GM18505 (cell line): ENCODE measurements around the gene BROX.

Source experiments
- ATAC-seq: cut with Tn5 transposase; IDR thresholded peaks from one replicate; pipeline ENCODE4 v1.9.1; 2021; ENCODE audit not compliant: unreplicated experiment
- POLR2A ChIP-seq: IDR thresholded peaks from 4 replicates; pipeline ENCODE4 v1.6.1; 2011; ENCODE audit warnings: borderline replicate concordance; ENCODE audit not compliant: insufficient read depth, insufficient read length; ENCODE audit errors: extremely low read depth

The BROX gene

DNA sequence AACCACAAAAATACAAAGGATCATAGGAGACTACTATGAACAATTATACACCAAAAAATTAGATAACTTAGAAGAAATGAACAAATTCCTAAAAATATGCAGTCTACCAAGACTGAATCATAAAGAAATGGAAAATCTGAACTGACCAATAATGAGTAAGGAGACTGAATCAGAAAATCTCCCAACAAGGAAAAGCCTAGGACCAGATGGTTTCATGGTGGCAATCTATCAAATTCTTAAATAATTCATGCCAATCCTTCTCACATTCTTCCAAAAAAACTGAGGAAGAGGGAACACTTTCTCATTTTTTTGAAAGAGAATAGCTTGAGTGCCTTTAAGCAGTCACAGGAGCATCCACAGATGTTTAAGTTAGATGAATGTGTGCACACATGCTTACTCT lies 70.7 kb downstream of the BROX start:
- ATAC-seq: no peak
- TF ChIP-seq POLR2A: no peak

DNA sequence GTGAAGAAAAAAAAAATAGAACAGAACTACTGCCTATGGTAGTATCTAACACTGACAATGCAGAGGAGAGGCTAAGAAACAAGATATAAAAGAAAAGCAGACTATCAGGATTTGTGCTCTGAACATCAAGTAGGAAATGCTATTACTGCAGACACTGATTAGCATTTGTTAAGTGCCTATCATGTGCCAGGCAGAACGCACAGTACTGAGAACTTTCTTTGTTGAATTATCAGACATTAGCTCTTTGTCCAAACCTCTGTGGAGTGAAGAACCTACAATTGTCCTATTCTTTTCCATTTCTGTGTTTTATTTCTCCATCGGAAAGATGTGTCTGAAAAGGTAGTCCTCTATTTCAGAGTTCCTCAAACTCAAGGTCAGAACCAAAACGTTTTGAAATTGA lies 72.0 kb downstream of the BROX start:
- TF ChIP-seq POLR2A: no peak
- ATAC-seq: no peak
